Glomerular endothelial cell (primary cell): ENCODE results near the gene BUB1. TPM values are rescaled to one million over a fixed set of nuclear protein-coding genes. Genes with fewer than 3 reads are reported as not detected.
"Not testable (repeated sequence)": the region's sequence is repeated elsewhere in the genome, so short reads cannot be mapped to it uniquely, and the experiment has no call there.

Experiments
- DNase-seq: peaks from one replicate; pipeline ENCODE4 v3.0.0-alpha.2; 2011; ENCODE audit warnings: low read depth, low spot score; ENCODE audit errors: extremely low read depth
- total RNA-seq: library from RNA; depleted of rRNA; stranded (reverse); fragments of >200 nt; gene quantifications from 2 replicates; pipeline ENCODE4 v1.2.3, GENCODE V29; 2015

Gene BUB1
- total RNA-seq, 1 donor from 2014 or later: 11.5 TPM

GRCh38 chr2:110660558-110660957 lies 17.3 kb downstream of the BUB1 start:
- DNase-seq: no peak

- no peak for DNase-seq
Measured at GRCh38 chr2:110659248-110659647, 18.6 kb downstream of the BUB1 start.

DNA sequence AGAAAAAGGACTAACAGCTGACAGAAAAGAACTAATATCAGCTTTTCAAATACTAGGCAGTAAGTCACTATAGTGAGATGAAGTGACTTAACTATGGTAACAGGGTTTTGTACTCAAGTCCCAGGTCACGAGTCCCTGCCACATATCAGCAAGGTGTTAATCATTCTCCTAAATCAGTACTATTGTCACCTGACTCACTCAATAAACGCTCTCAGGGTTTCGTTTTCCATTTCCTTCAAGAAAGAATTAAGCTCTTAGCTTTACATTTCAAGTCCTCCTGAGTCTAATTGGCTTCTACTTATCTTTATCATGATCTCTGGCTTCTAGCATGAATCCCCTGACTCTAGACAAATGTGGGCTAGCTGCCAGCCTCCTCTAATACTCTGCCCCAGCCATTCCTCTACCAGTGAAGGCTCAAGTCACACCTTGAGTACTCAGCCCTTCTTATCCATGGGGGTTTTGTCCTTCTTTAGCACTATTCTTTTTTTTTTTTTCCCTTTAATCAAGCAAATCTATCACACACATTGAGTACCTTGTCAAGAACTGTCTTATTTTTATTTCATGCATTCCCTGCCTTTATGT lies 20.0 kb downstream of the BUB1 start:
- DNase-seq: no peak

DNA sequence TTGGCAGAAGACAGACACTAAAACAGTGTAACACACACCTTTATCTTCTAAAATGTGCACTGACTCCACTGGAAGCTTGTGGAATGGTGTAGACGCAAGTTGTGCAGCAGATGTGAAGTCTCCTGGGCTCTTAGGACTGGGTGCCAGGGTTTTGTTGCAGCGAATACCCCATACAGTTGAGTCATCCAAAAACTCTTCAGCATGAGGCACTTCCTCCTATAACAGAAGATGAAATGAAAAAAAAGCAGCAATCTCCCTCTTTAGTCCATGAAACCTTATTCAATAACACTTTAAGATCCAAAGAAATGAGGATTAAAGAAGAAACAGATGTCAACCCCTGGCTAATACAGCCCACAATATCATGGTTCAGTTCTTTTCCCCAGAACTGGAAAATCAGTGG lies 22.2 kb downstream of the BUB1 start:
- DNase-seq: no peak

GRCh38 chr2:110653861-110654260 lies 24.0 kb downstream of the BUB1 start:
- DNase-seq: no peak

DNA sequence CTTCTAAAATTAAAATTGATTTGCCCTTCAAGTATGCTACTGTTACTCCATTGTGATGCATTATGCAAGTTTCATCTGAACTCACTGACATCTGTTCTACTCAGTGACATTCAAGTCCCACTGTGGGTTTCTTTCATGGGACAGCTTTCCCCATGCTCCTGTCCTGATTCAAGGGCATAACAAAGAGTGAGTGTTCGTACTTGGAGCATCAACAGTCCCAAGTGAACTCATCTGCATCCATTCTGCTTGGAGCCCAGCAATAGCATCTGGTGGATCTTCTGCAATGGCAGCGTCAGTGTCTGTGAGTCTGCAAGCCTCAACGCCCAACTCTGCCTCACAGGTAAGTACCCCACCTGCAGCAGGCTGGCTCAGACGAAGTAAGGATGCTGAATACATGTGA lies 27.5 kb downstream of the BUB1 start:
- no peak for DNase-seq

DNA sequence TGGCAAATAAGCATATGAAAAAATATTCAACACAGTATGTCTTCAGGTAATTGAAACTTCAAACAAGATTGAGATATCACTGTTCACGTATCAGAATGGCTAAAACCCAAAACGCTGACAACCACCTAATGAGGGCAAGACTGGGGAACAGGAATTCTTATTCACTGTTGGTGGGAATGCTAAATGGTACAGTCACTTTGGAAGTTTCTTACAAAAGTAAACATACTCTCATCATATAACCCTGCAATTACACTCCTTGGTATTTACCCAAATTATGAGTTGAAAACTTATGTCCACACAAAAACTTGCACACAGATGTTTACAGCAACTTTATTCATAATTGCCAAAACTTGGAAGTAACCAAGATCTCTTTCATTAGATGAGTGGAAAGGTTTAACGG lies 30.1 kb downstream of the BUB1 start:
- DNase-seq: no peak

DNA sequence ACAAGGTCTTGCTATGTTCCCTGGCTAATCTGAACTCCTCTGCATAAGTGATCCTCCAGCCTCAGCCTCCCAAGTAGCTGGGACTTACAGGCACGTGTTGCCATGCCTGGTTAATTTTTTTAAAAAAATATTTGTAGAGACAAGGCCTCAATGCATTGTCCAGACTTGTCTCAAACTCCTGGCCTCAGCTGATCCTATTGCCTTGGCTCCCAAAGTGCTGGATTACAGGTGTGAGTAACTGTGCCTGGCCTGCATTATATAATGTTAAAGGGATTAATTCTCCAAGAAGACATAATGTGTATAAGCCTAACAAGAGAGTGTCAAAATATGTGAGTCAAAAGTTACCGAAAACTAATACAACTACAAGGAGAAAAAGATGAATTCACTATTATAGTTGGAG lies 32.2 kb downstream of the BUB1 start:
- no peak for DNase-seq

- no peak for DNase-seq
Measured at GRCh38 chr2:110644357-110644756, 33.5 kb downstream of the BUB1 start.

DNA sequence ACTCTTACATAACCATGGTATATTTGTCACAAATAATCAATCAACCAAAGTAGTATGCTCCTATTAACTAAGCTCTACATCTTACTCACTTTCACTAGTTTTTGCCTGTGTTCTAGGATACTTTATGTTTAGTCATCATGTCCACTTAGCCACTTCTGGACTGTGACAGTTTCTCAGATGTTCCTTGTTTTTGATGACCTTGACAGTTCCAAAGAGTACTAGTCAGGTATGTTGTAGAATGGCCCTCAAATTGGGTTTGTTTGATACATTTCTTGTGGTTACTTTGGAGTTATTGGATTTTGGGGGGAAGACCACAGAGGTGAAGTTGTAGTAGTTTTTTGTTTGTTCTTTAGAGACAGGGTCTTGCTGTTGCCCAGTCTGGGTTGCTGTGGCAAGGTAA lies 35.5 kb downstream of the BUB1 start:
- no peak for DNase-seq

DNA sequence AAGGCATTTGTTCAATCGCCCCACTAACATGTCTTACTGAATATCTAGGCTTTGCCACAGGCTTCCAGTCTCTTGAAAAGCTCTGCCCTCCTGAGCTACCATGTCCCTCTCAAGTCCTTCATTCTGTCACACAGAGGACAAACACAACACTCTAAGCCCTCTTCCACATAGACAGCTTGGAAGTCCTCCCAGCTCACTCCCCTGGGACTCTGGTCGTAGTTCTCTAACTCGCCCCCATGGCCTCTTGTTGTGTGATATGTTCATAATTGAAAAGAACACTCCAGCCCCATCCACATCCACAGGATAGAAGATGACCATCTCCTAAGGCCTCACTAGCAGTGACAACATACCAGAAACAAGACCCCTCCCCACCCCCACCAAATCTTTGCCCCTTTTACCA lies 37.9 kb downstream of the BUB1 start:
- no peak for DNase-seq

GRCh38 chr2:110638952-110639695 lies 38.7 kb downstream of the BUB1 start:
- DNase-seq: no peak

DNA sequence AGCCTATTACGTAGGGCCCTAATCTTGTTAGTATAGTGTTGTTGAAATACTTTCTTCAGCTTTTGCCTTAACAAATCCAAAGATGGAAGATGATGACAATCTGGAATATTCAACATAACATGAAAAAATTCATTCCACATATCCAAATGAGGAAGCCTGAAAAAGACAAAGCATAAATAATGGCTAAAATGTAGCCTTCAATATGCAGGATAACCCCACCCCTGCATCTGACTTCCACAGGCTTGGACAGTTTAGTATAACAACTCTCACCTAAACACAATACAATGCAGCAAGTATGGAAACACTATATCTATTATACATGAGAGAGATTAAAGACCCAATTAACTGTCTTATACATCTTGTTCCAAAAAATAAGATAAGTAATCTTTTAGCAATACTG lies 39.9 kb downstream of the BUB1 start:
- no peak for DNase-seq

GRCh38 chr2:110637093-110637492 lies 40.8 kb downstream of the BUB1 start:
- no peak for DNase-seq

DNA sequence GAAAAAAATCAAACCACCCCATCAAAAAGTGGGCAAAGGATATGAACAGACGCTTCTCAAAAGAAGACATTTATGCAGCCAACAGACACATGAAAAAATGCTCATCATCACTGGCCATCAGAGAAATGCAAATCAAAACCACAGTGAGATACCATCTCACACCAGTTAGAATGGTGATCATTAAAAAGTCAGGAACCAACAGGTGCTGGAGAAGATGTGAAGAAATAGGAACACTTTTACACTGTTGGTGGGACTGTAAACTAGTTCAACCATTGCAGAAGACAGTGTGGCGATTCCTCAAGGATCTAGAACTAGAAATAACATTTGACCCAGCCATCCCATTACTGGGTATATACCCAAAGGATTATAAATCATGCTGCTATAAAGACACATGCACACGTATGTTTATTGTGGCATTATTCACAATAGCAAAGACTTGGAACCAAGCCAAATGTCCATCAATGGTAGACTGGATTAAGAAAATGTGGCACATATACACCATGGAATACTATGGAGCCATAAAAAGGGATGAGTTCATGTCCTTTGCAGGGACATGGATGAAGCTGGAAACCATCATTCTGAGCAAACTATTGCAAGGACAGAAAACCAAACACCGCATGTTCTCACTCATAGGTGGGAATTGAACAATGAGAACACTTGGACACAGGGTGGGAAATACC lies 41.8 kb downstream of the BUB1 start:
- DNase-seq: not testable (repeated sequence)

DNA sequence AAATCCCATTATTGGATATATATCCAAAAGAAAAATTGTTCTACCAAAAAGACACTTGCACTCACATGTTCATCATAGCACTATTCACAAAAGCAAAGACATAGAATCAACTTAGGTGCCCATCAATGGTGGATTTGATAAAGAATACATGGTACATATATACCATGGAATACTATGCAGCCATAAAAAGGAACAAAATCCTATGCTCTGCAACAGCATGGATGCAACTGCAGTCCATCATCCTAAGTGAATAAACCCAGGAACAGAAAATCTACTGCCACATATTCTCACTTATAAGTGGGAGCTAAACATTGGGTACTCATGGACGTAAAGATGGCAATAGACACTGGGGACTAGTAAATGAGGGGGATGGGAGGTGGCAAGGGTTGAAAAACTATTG lies 50.5 kb downstream of the BUB1 start:
- not testable (repeated sequence) for DNase-seq

DNA sequence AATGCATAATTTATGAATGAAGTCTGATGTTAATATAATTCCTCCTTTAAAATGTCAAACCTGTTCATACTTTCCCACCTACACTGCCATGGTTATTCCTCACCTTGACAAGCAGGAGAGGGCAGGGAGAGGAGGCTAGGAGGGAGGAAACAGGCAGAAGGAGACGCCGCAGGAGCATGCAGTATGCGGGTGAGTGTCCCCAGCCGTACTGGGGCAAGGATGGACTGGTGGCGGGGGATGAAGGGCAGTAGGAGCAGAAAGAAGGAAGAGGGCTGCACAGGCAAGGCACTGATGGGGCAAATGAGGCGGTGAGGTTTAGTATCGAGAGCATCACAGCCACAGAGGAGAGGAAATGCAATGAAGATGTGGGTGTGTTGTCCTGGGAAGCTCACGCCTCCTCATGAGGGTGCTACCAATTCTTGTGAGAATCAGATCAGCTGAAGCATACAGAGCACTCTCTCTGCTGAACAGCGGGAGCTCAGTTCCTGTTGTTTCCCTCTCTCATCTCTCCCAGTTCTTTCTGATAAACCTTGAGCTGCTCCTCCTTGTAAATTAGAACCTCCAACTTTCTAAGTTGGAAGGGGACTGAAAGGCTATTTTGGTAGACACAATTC lies 58.4 kb downstream of the BUB1 start:
- DNase-seq: not testable (repeated sequence)

DNA sequence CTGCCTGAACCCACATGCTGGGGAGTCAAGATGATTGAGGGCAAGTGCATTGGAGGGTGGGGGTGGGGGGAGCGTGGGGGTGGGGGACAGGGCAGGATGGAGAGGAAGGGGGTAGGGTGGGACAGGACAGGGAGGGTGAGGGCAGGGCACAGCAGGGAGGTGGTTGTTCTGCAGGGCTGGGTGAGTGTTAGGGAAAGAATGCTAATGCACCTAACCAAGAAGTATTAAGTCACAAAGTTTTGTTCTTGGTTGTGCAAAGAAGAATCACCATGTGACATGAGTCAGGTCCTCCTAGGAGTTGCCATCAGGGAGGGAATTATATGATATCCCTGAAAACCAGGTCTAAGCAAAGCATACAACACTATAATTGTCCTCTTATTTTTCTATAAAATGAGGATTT lies 63.9 kb downstream of the BUB1 start:
- DNase-seq: not testable (repeated sequence)

DNA sequence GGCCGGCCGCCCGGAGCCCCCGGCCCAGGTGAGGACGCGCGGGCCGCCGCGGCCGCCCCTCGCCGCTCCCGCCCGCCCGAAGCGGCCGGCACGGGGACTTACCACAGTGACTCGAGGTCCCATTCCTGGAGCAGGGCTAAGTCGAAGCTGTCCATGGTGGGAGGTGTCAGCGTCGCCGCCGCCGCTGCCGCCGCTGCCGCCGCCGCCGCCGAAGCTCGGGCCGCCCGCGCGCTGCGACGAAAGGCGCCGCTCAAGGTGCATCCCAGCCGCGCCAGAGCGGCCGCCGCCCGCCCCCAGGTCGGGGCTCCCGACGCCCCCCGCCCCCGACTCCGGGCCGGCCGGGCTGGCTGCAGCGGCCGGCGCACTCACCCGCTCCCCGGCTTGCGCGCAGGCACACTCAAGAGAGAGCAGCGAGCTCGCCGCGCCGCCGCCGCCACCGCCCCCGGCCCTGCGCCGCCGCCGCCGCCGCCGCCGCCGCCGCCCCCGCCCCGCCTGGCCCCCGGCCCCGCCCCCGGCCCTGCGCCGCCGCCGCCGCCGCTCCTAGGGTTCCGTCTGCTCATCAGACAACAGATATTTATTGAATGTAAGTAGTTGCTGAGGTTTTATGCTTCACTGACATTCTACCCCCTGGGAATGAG lies 67.1 kb downstream of the BUB1 start:
- not testable (repeated sequence) for DNase-seq

- DNase-seq: not testable (repeated sequence)
Measured at GRCh38 chr2:110609843-110610612, 67.8 kb downstream of the BUB1 start.
